Right atrium auricular region (tissue), 2 donors: ENCODE results near the gene KHK. TPM values are rescaled to one million over a fixed set of nuclear protein-coding genes. Genes with fewer than 3 reads are reported as not detected.

Experiments used
- DNase-seq: peaks from one replicate; pipeline ENCODE4 v3.0.0-alpha.2; 2019; ENCODE audit warnings: low spot score
- H3K27ac ChIP-seq, 2 donors: fragments of 200-600 bp; sonication (generic); 1 replicate in 1 of 2; 2 replicates in 1 of 2; pipeline ENCODE4 v1.5.1; 2016 to 2019
- H3K27me3 ChIP-seq, 2 donors: fragments of 200-600 bp; sonication (generic); one replicate each; pipeline versions ENCODE4 v1.5.1 to v1.6.0; 2017 to 2019
- H3K36me3 ChIP-seq: fragments of 200-600 bp; sonication (generic); one replicate; pipeline ENCODE4 v1.5.1; 2016
- H3K4me1 ChIP-seq, 2 donors: fragments of 200-600 bp; sonication (generic); one replicate each; pipeline versions ENCODE4 v1.5.1 to v1.6.0; 2017 to 2019
- H3K4me3 ChIP-seq, 2 donors: fragments of 200-600 bp; sonication (generic); 1 replicate in 1 of 2; 2 replicates in 1 of 2; pipeline ENCODE4 v1.5.1; 2017 to 2019; ENCODE audit warnings: mild to moderate bottlenecking in 1 of 2, moderate library complexity in 1 of 2
- H3K9me3 ChIP-seq, 2 donors: fragments of 200-600 bp; sonication (generic); one replicate each; pipeline ENCODE4 v1.5.1; 2019
- CTCF ChIP-seq, 2 donors: fragments of 200-600 bp; sonication (generic); IDR thresholded peaks; one replicate each; pipeline ENCODE4 v1.5.1; 2019; ENCODE audit warnings: antibody characterized with exemption in 2 of 2
- total RNA-seq, 2 donors: library from RNA; depleted of rRNA; stranded (reverse); fragments of >200 nt; gene quantifications; one replicate each; pipeline ENCODE4 v1.1.0, GENCODE V29; 2016

KHK gene
- total RNA-seq, 2 donors from 2014 or later: 0.82 to 1.7 TPM

GRCh38 chr2:27123302-27124150 lies 37.0 kb downstream of the KHK start, which contains the start of gene ABHD1:
ABHD1 (plus strand) TSS chr2:27123815; CDS start chr2:27123949, 134 bp downstream.
- TF ChIP-seq CTCF (IDR thresholded peaks at IDR 0.05): peak in 1 of 2 donors; percentile 35
- peak within 1 kb of the TSS; percentile 43 to 71 for H3K27ac ChIP-seq

GRCh38 chr2:27125104-27125503 lies 38.5 kb downstream of the KHK start:
- no peak overlapping the region for H3K27ac ChIP-seq
- no peaks in the 10 kb centered on the region for H3K9me3 ChIP-seq
- H3K27me3 ChIP-seq: no peaks in the 10 kb centered on the region
- no peak overlapping the region for H3K4me3 ChIP-seq
- no peak for TF ChIP-seq CTCF (IDR thresholded peaks at IDR 0.05)
- H3K36me3 ChIP-seq: peaks cover 9% of the 10 kb centered on the region
- H3K4me1 ChIP-seq: peaks cover 0 to 12% of the 10 kb centered on the region in 2 donors
- DNase-seq: no peak

More at GRCh38 chr2:27123302-27124150, 37.0 kb downstream of the KHK start, which contains the start of gene ABHD1:
- Histone ChIP-seq H3K9me3 (no peaks in the 10 kb centered on the region), H3K27me3 (no peaks in the 10 kb centered on the region), H3K36me3 (no peaks in the 10 kb centered on the region), H3K4me3 (peak within 1 kb of the TSS; percentile 62 to 66), H3K4me1 (peaks cover 0 to 19% of the 10 kb centered on the region in 2 donors)
- no peak for DNase-seq

GRCh38 chr2:27126252-27126710 lies 39.7 kb downstream of the KHK start:
- Histone ChIP-seq H3K27me3 (no peaks in the 10 kb centered on the region), H3K4me3 (no peak overlapping the region), H3K4me1 (peaks cover 0 to 12% of the 10 kb centered on the region in 2 donors), H3K27ac (peak overlapping the region in 1 of 2 donors; percentile 23), H3K36me3 (peaks cover 21% of the 10 kb centered on the region), H3K9me3 (no peaks in the 10 kb centered on the region)
- no peak for DNase-seq
- no peak for TF ChIP-seq CTCF (IDR thresholded peaks at IDR 0.05)

GRCh38 chr2:27127883-27128667 lies 41.5 kb downstream of the KHK start:
- DNase-seq: no peak
- no peak overlapping the region for H3K27ac ChIP-seq
- H3K36me3 ChIP-seq: peaks cover 34% of the 10 kb centered on the region
- no peaks in the 10 kb centered on the region for H3K9me3 ChIP-seq
- no peaks in the 10 kb centered on the region for H3K27me3 ChIP-seq
- H3K4me1 ChIP-seq: peaks cover 0 to 17% of the 10 kb centered on the region in 2 donors
- H3K4me3 ChIP-seq: no peak overlapping the region
- no peak for TF ChIP-seq CTCF (IDR thresholded peaks at IDR 0.05)

- Histone ChIP-seq H3K27ac (no peak overlapping the region), H3K4me3 (no peak overlapping the region), H3K9me3 (no peaks in the 10 kb centered on the region), H3K27me3 (no peaks in the 10 kb centered on the region), H3K4me1 (peaks cover 0 to 20% of the 10 kb centered on the region in 2 donors), H3K36me3 (peaks cover 34% of the 10 kb centered on the region)
- no peak for TF ChIP-seq CTCF (IDR thresholded peaks at IDR 0.05)
- no peak for DNase-seq
Measured at GRCh38 chr2:27128668-27129571, 42.3 kb downstream of the KHK start.
